SK-N-SH (cell line): ENCODE measurements around the gene PLA2G4B.

Experiments used
- EP300 ChIP-seq, 2 experiments: IDR thresholded peaks; 2 replicates each; pipeline versions ENCODE4 v1.4.0 to v1.6.1; 2012; ENCODE audit warnings: borderline replicate concordance in 1 of 2, low read depth in 1 of 2, low read length in 1 of 2
- FOXM1 ChIP-seq: IDR thresholded peaks from 2 replicates; pipeline ENCODE4 v1.4.0; 2012; ENCODE audit warnings: low read depth, mild to moderate bottlenecking
- GABPA ChIP-seq: IDR thresholded peaks from 2 replicates; pipeline ENCODE4 v1.4.0; 2012; ENCODE audit warnings: low read depth, mild to moderate bottlenecking
- GATA2 ChIP-seq: sonication (generic); formaldehyde crosslinking; IDR thresholded peaks from 2 replicates; pipeline ENCODE4 v1.5.0; 2020; ENCODE audit warnings: mild to moderate bottlenecking, missing genetic modification reagents
- JUND ChIP-seq: IDR thresholded peaks from 2 replicates; pipeline ENCODE4 v1.4.0; 2012
- RAD21 ChIP-seq: IDR thresholded peaks from 2 replicates; pipeline ENCODE4 v1.6.1; 2012; ENCODE audit warnings: mild to moderate bottlenecking, low read length
- SMC3 ChIP-seq: IDR thresholded peaks from 2 replicates; pipeline ENCODE4 v1.6.1; 2012; ENCODE audit warnings: low read depth, low read length, improper control_type of control experiment
- TAF1 ChIP-seq: IDR thresholded peaks from 2 replicates; pipeline ENCODE4 v1.6.1; 2012; ENCODE audit warnings: low read depth, mild to moderate bottlenecking, low read length, moderate library complexity, borderline replicate concordance
- TF ChIP-seq, protein P1 (sequence below): fragments of 200-600 bp; sonication (generic); IDR thresholded peaks from 2 replicates; pipeline ENCODE4 v1.6.1; 2017; ENCODE audit warnings: antibody characterized with exemption, mild to moderate bottlenecking, moderate library complexity

DNA sequence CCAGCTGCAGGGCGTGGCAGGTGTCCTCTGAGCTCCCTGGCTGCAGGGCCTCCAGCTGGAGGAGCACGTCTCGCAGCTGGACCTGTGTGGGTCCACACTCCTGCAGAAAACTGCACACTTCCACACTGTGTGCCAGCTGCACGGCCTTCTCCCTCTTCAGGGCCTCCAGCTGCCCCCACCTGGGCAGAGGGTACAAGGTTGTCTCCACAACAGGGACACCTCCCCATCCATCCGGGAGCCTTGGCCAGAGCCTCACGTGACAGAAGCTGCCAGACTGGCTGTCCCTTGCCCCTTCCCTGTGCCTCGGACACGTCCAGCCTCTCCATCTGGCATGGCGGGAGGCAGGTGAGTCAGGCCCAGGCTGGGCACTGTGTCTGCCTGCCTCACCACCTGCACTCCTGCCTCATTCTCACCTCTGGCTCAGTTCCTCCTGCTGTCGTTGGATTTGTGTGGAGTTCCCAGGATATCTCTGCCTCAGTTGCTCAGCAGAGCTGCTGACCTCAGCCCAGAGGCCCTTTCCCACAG is 40.7 kb downstream of the PLA2G4B start:
- TF ChIP-seq GABPA = no peak
- TF ChIP-seq FOXM1 = no peak
- TF ChIP-seq, protein P1, sequence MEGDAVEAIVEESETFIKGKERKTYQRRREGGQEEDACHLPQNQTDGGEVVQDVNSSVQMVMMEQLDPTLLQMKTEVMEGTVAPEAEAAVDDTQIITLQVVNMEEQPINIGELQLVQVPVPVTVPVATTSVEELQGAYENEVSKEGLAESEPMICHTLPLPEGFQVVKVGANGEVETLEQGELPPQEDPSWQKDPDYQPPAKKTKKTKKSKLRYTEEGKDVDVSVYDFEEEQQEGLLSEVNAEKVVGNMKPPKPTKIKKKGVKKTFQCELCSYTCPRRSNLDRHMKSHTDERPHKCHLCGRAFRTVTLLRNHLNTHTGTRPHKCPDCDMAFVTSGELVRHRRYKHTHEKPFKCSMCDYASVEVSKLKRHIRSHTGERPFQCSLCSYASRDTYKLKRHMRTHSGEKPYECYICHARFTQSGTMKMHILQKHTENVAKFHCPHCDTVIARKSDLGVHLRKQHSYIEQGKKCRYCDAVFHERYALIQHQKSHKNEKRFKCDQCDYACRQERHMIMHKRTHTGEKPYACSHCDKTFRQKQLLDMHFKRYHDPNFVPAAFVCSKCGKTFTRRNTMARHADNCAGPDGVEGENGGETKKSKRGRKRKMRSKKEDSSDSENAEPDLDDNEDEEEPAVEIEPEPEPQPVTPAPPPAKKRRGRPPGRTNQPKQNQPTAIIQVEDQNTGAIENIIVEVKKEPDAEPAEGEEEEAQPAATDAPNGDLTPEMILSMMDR = no peak
- TF ChIP-seq RAD21 = no peak
- no peak for TF ChIP-seq EP300 (IDR thresholded peaks at IDR 0.05; ENCODE audit: borderline replicate concordance in 1 of 2, low read depth in 1 of 2, low read length in 1 of 2)
- no peak for TF ChIP-seq SMC3
- no peak for TF ChIP-seq TAF1
- no peak for TF ChIP-seq JUND
- TF ChIP-seq GATA2 (CRISPR knock-in tag) = no peak
